ENCODE measurements around the gene UXS1.

UXS1 gene

GRCh38 chr2:106107509-106108131, 86.5 kb downstream of the UXS1 start:
- DNase-seq, result peak; percentile 58

GRCh38 chr2:106106622-106107508, 87.2 kb downstream of the UXS1 start:
- DNase-seq, result no peak

GRCh38 chr2:106105151-106105922, 88.8 kb downstream of the UXS1 start:
- DNase-seq, result no peak

- DNase-seq, result peak; percentile 56
Measured at GRCh38 chr2:106104332-106105062, 89.6 kb downstream of the UXS1 start.

GRCh38 chr2:106099691-106100090, 94.4 kb downstream of the UXS1 start:
- DNase-seq, result no peak

GRCh38 chr2:106098664-106099063, 95.4 kb downstream of the UXS1 start:
- no peak for DNase-seq

- DNase-seq, result no peak
Measured at GRCh38 chr2:106098081-106098480, 96.0 kb downstream of the UXS1 start.

GRCh38 chr2:106097038-106098000, 96.8 kb downstream of the UXS1 start:
- DNase-seq, result no peak

GRCh38 chr2:106096299-106097037, 97.6 kb downstream of the UXS1 start:
- no peak for DNase-seq

- DNase-seq, result no peak
Measured at GRCh38 chr2:106095478-106096298, 98.4 kb downstream of the UXS1 start.

- DNase-seq, result no peak
Measured at GRCh38 chr2:106094131-106094841, 99.8 kb downstream of the UXS1 start.

- no peak for DNase-seq
Measured at GRCh38 chr2:106090916-106091618, 103.0 kb downstream of the UXS1 start.

GRCh38 chr2:106089611-106090010, 104.5 kb downstream of the UXS1 start:
- no peak for DNase-seq

- peak; percentile 24 for DNase-seq
Measured at GRCh38 chr2:106085181-106085940, 108.7 kb downstream of the UXS1 start.

GRCh38 chr2:106080959-106081358, 113.1 kb downstream of the UXS1 start:
- DNase-seq, result no peak

GRCh38 chr2:106078096-106078495, 116.0 kb downstream of the UXS1 start:
- no peak for DNase-seq

GRCh38 chr2:106076941-106077340, 117.2 kb downstream of the UXS1 start:
- DNase-seq, result no peak

- DNase-seq, result no peak
Measured at GRCh38 chr2:106075048-106075447, 119.1 kb downstream of the UXS1 start.

Measured in fibroblast of skin of back (primary cell).